HG02981 (cell line): ENCODE data around the gene TMTC2.
"Not testable (repeated sequence)": the region's sequence is repeated elsewhere in the genome, so short reads cannot be mapped to it uniquely, and the experiment has no call there.

Experiments used
- ATAC-seq: cut with Tn5 transposase; IDR thresholded peaks from one replicate; pipeline ENCODE4 v1.9.1; 2021; ENCODE audit warnings: mild to moderate bottlenecking, moderate library complexity; ENCODE audit not compliant: unreplicated experiment

Gene TMTC2

DNA sequence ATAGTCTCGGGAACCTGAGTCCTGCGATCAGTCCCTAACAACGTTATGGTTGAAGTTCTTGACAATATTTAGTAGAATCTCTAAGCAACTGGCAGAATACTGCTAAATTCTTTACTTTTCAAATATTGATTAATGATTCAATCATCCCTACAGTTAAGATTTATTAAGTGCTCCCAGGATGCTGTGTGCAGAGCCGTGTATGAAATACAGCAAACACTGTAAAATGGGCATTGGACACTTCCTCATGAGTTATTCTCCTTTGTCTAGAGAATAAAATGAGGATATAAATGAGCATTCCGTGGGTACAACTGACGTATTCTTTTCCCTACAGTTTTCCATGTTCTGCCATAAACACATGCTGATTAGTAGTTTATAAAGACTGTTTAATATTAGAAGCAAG lies 372.4 kb downstream of the TMTC2 start:
- no peak for ATAC-seq

- ATAC-seq: no peak
These were observed 378.9 kb downstream of the TMTC2 start for GRCh38 chr12:83065562-83065961.

DNA sequence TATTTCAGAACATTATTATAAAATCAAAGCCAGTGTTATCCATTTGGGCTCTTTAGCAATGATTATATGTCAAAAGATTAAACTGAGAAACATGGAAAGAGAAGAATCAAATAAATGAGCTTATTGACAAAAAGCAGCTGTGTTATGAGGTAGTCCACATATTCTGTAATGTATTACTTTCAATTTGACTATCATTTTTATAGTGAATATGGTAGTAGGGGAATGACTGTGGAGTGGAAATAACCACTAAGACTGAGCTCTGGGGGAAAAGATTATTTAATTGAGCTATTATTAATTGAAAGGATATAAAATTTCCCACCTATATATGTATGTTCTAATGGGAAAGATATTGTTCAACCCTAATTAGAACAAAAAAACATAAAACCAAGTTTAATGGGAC lies 381.3 kb downstream of the TMTC2 start:
- peak; percentile 90 for ATAC-seq

DNA sequence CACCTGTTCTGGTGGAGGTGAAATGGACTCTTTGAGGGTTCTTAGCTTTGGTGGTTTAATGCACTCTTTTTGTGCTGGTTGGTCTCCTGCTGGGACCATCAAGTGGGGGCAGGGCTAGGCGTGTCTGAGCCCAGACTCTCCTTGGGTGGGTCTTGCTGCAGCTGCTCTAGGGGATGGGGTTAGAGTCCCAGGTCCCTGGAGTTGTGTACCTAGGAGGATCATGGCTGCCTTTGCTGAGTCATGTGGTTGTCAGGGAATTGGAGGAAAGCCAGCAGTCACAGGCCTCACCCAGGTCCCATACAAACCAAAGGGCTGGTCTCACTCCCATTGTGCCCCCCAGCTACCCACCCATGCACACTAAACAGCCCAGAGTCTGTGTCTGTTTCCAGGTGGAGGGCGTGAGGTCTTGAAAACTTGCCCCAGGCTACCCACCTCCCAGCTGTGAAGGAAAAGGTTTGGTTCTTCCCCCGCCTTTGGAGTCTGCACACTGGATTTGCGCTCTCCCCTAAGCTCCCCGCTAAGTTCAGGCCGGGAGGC lies 387.7 kb downstream of the TMTC2 start:
- ATAC-seq: no peak

GRCh38 chr12:83075471-83075870 lies 388.8 kb downstream of the TMTC2 start:
- no peak for ATAC-seq

- ATAC-seq: no peak
These were observed 390.3 kb downstream of the TMTC2 start for GRCh38 chr12:83077041-83077440.

GRCh38 chr12:83082690-83083276 lies 396.1 kb downstream of the TMTC2 start:
- no peak for ATAC-seq

DNA sequence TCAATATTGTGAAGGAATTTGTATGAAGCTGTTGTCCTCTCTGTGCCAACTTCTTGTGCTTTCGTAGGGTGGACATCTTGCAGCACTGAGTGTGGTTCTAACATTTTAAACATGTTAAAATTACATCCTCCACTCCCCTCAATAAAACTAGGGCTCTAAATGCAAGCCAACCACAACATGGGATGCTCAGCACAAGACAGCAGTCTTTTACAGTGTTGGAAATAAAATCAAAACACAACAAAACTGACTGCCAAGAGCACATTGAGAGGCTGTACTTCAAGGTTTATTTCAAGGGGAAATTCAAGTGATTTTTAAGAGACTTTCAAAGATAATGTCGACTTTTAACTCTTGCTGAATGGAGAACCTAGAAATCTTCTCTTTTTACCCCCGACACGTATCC lies 396.9 kb downstream of the TMTC2 start:
- ATAC-seq: no peak

DNA sequence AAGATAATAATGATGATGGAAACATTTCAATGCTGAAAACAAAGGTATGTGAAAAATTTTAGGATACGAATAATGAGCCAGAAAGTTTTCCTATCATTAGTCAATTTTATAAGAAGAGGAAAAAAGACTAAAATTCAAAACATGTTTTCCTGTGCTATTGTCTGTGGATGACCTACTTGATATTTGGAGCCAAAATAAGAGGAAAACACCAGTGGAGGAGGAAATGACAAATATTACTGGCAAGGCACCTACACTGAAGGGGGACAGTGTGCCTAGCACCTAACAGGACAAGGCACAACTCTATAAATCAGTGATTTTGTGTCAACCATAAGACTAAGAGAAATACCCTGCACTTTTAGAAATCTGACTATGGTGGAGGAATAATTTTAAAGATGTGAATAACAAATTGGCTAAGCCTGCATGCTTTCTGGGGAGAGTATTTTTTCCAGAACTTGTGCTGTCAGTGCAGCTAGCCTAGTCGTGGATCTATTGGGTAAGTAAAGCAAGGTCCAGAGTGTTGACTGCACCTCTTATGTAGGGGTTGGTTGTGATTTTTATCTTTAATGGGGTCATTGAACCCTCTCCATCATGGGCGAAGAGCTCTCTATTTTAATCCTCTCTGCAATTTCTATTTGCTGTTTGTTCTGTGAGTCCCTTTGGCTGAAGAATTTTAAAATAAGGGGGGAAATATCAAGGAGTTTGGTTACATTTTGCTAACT lies 398.0 kb downstream of the TMTC2 start:
- no peak for ATAC-seq

- no peak for ATAC-seq
These were observed 399.3 kb downstream of the TMTC2 start for GRCh38 chr12:83086023-83086422.

DNA sequence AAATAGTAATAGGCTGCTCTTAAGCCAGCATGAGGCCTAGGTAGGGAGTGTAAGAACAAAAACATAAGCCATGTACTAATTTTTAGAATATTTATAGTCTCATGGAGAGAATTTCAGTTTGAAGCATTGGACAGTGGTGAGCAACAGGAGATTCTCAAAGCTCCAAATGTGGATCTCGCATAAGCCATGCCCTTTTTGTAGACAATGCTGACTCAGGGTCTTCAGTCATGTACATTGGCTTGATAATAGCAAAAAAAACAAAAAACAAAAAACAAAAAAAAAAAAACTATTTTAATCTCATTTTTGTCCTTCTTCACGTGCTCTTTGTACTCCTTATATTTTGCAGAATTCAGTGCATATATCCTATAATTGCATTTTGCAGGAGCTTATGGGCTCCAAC lies 402.9 kb downstream of the TMTC2 start:
- ATAC-seq: no peak

DNA sequence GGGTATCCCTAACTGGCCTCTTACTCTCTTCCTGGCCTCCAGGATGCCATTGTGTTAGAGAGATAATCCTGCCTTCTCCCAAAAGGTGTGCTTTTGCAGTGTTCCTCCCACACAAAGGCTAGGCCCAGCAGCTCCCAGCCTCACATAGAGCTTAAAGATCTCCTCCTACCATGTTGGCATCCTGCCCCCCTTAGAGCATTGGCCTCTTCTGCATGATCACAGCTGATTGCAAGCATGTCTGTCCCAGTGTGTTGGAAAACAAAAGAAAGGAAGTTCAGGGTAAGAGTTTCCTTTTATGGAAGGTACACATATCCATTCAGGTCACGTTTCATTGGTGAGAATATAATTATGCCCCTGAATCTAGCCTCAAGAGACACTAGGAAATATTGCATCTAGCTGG lies 405.4 kb downstream of the TMTC2 start:
- no peak for ATAC-seq

DNA sequence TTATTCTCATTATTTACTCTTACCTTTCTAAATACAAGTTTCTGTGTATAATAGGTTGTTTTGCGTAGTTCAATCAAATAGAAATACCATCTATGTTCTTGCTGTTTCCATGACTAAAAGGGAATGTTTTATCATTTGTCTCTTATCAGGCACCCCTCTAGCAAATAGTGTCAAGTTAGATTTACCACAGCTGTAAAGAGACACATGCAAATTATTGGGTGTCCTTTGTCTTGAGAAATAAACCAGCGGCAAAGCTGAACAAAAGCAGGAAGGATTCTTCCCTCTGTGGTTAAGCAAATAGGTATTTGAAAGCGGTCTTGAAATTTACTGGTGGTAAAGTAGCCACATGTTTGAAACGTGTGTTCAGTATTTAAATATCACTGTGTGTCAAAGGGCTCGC lies 405.9 kb downstream of the TMTC2 start:
- no peak for ATAC-seq

GRCh38 chr12:83093426-83093825 lies 406.7 kb downstream of the TMTC2 start:
- ATAC-seq: no peak

DNA sequence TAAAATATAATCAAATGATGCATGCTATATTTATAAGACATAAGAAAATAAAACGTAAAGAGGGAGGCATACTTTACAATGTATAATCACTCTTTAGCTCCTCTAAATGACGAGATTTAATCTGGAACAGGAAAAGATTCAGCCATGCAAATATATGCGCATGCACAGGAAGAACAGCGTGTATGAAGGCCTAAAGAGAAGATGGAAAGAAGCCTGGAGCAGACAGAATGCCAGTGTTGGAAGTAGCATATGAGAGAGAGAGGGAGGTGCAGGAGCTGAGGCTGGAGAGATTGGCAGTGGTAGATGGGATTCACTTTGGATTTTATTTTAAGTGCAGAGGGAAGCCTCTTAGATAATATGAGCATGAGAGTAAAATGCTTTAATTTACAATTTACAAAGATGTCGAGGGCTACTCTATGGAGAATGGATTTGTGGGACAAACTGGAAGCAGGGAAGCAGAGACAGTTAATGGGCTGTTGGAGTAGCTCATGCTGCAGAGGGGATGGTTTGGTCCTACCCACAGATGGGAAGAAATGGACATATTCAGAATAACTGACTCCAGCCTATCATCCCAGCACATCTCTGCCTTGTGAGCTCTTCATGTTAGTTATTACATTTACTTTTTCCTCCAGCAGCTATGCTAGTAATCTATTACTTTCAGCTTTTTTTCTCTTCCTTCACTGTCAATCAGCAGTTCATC lies 411.1 kb downstream of the TMTC2 start:
- ATAC-seq: no peak

- ATAC-seq: no peak
These were observed 412.7 kb downstream of the TMTC2 start for GRCh38 chr12:83099436-83099835.

- no peak for ATAC-seq
These were observed 415.8 kb downstream of the TMTC2 start for GRCh38 chr12:83102499-83102898.

DNA sequence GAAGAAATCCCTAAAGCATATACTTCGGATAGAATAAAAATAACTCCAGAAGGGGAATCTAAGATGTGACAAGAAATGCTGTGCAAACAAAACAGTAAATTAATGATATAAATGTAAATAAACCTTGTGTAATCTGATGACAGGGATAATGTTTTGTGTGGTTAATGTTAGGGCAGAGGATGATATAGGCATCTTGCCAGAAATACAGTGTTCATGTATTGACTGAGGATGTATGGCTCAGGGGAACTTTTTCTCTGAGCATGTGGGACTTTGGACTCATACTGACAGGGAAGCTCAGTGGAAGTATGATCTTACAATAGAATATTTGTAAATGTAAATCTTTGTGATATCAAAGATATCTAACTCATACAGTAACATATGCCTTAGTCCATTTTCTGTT lies 420.2 kb downstream of the TMTC2 start:
- ATAC-seq: no peak

DNA sequence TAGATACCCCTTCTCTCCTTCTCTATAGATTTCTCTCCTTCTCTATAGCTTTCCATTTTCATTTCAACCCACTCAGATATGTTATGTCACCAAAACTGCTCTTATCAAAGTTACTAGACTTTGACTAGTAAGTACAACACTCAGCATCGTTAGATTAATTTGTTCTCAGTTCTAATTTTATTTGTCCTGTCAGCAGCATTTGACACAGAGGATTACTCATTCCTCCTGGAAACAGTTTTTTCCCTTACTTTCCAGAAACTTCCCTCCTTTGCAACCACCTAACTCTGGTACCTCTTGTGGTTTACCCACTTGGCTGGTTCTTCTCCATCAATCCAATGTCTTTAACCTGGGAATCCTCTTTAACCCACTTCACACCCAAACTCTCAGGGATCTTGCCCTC lies 423.7 kb downstream of the TMTC2 start:
- no peak for ATAC-seq

GRCh38 chr12:83113945-83114344 lies 427.2 kb downstream of the TMTC2 start:
- no peak for ATAC-seq

DNA sequence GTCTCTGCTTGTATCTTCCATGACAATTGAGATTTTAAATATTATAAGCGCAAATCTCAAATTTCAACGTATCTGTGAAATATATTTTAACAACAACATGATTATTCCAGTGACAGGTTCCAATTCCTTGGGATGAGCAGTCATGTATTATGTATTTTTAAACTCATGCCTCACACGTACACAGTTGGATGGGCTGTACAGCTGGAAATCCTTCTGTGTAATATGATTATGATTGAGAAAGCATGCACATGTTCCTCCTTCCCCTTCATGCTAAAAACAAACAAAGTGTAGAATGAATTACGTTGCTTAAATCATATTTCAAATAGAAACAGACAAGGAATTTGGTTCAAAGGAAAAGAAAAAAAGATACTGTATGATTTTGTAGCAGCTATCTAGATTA lies 428.3 kb downstream of the TMTC2 start:
- ATAC-seq: no peak

DNA sequence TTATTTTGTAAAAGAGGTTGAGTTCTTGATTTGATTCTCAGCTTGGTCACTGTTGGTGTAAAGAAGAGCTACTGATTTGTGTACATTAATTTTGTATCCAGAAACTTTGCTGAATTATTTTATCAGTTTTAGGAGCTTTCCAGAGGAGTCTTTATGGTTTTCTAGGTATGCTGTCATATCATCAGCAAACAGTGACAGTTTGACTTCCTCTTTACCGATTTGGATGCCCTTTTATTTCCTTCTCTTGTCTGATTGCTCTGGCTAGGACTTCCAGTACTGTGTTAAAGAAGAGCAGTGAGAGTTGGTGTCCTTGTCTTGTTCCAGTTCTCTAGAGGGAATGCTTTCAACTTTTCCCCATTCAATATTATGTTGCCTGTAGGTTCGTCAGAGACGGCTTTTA lies 431.2 kb downstream of the TMTC2 start:
- not testable (repeated sequence) for ATAC-seq
